Liver (tissue), 3 donors: ENCODE data around the gene PACRGL.

ENCODE experiments used
- CTCF ChIP-seq: fragments of 150-350 bp; IDR thresholded peaks from 2 replicates; pipeline ENCODE4 v1.5.1; 2017; ENCODE audit warnings: improper control_type of control experiment, low read depth, low read length; ENCODE audit not compliant: missing input control
- HNF4A ChIP-seq, 2 donors: conservative IDR thresholded peaks; 2 replicates each; pipeline ENCODE4 v1.6.1; 2016; ENCODE audit warnings: antibody characterized with exemption in 2 of 2, mild to moderate bottlenecking in 2 of 2
- JUND ChIP-seq, 2 donors: IDR thresholded peaks; 2 replicates each; pipeline ENCODE4 v1.6.1; 2016; ENCODE audit warnings: antibody characterized with exemption in 2 of 2
- MAX ChIP-seq: IDR thresholded peaks from 2 replicates; pipeline ENCODE4 v1.6.1; 2016; ENCODE audit warnings: antibody characterized with exemption
- RAD21 ChIP-seq, 2 donors: IDR thresholded peaks; 2 replicates each; pipeline ENCODE4 v1.6.1; 2016; ENCODE audit warnings: antibody characterized with exemption in 2 of 2, mild to moderate bottlenecking in 2 of 2
- REST ChIP-seq: IDR thresholded peaks from 2 replicates; pipeline ENCODE4 v1.6.1; 2016; ENCODE audit warnings: antibody characterized with exemption, mild to moderate bottlenecking
- SP1 ChIP-seq: IDR thresholded peaks from 2 replicates; pipeline ENCODE4 v1.6.1; 2018; ENCODE audit warnings: antibody characterized with exemption, mild to moderate bottlenecking
- TAF1 ChIP-seq: conservative IDR thresholded peaks from 2 replicates; pipeline ENCODE4 v1.6.1; 2016; ENCODE audit warnings: antibody characterized with exemption, mild to moderate bottlenecking
- donor health status: healthy.
- donor health status: healthy.

GRCh38 chr4:20678400-20678799, 21.9 kb upstream of the PACRGL start:
- TF ChIP-seq CTCF (no peak), SP1 (no peak), RAD21 (IDR thresholded peaks at IDR 0.05) (no peak), REST (no peak), JUND (IDR thresholded peaks at IDR 0.05) (no peak), TAF1 (no peak), MAX (no peak), HNF4A (conservative IDR thresholded peaks at IDR 0.05) (no peak)
